Trophoblast cell (in vitro differentiated cells and primary cell): ENCODE data around the gene CNTN6.
A peak's percentile ranks its signal among the peaks of the same experiment; 100 is the strongest.

Experiments used
- DNase-seq, 2 donors: peaks; one replicate each; pipeline ENCODE4 v3.0.0-alpha.2; 2016
- H2AFZ ChIP-seq: 2 replicates; pipeline ENCODE4 v1.6.1; 2013; ENCODE audit warnings: low read length, moderate library complexity, mild to moderate bottlenecking; ENCODE audit not compliant: insufficient read depth, poor library complexity
- H2AK5ac ChIP-seq: 2 replicates; pipeline ENCODE4 v1.6.1; 2013; ENCODE audit warnings: mild to moderate bottlenecking, low read length
- H2BK120ac ChIP-seq: 2 replicates; pipeline ENCODE4 v1.6.1; 2013; ENCODE audit warnings: low read length, mild to moderate bottlenecking, moderate library complexity; ENCODE audit not compliant: insufficient read depth, poor library complexity
- H2BK12ac ChIP-seq: 2 replicates; pipeline ENCODE4 v1.6.1; 2013; ENCODE audit warnings: mild to moderate bottlenecking, low read length, moderate library complexity
- H2BK5ac ChIP-seq: 2 replicates; pipeline ENCODE4 v1.6.1; 2013; ENCODE audit warnings: low read length, low read depth, moderate library complexity, mild to moderate bottlenecking; ENCODE audit not compliant: poor library complexity
- H3K14ac ChIP-seq: 2 replicates; pipeline ENCODE4 v1.6.1; 2013; ENCODE audit warnings: mild to moderate bottlenecking, low read length
- H3K18ac ChIP-seq: 2 replicates; pipeline ENCODE4 v1.6.1; 2013; ENCODE audit warnings: mild to moderate bottlenecking, low read length
- H3K23ac ChIP-seq: 2 replicates; pipeline ENCODE4 v1.6.1; 2013; ENCODE audit warnings: low read length
- H3K27ac ChIP-seq: 2 replicates; pipeline ENCODE4 v1.5.1; 2013; ENCODE audit warnings: low read depth, mild to moderate bottlenecking, inconsistent platforms, low read length, moderate library complexity
- H3K27me3 ChIP-seq: 2 replicates; pipeline ENCODE4 v1.6.1; 2013; ENCODE audit warnings: inconsistent platforms, mild to moderate bottlenecking, low read length, moderate library complexity; ENCODE audit not compliant: insufficient read depth
- H3K36me3 ChIP-seq, 2 experiments: 1 replicate in 1 of 2; 2 replicates in 1 of 2; pipeline ENCODE4 v1.6.1; 2013; ENCODE audit warnings: low read length in 2 of 2, mild to moderate bottlenecking in 2 of 2, moderate library complexity in 1 of 2; ENCODE audit not compliant: insufficient read depth in 2 of 2, control insufficient read depth in 1 of 2
- H3K4ac ChIP-seq: 2 replicates; pipeline ENCODE4 v1.6.1; 2013; ENCODE audit warnings: low read depth, mild to moderate bottlenecking, low read length, moderate library complexity
- H3K4me1 ChIP-seq, 2 experiments: 1 replicate in 1 of 2; 2 replicates in 1 of 2; pipeline ENCODE4 v1.6.1; 2013; ENCODE audit warnings: low read length in 2 of 2, mild to moderate bottlenecking in 2 of 2, moderate library complexity in 1 of 2; ENCODE audit not compliant: insufficient read depth in 2 of 2, control insufficient read depth in 1 of 2
- H3K4me2 ChIP-seq: 2 replicates; pipeline ENCODE4 v1.6.1; 2013; ENCODE audit warnings: inconsistent platforms, mild to moderate bottlenecking, low read length, moderate library complexity
- H3K4me3 ChIP-seq: 2 replicates; pipeline ENCODE4 v1.5.1; 2013; ENCODE audit warnings: mild to moderate bottlenecking, low read depth, low read length, inconsistent platforms
- H3K79me1 ChIP-seq: one replicate; pipeline ENCODE4 v1.6.1; 2013; ENCODE audit warnings: low read length
- H3K79me2 ChIP-seq: 2 replicates; pipeline ENCODE4 v1.6.1; 2013; ENCODE audit warnings: low read length, mild to moderate bottlenecking; ENCODE audit not compliant: control insufficient read depth, insufficient read depth, poor library complexity
- H3K9ac ChIP-seq: 2 replicates; pipeline ENCODE4 v1.6.1; 2013; ENCODE audit warnings: mild to moderate bottlenecking, low read length
- H3K9me3 ChIP-seq: 2 replicates; pipeline ENCODE4 v1.6.1; 2013; ENCODE audit warnings: low read depth, mild to moderate bottlenecking, control low read depth, inconsistent platforms, low read length; ENCODE audit not compliant: insufficient read depth
- H4K12ac ChIP-seq: 2 replicates; pipeline ENCODE4 v1.6.1; 2013; ENCODE audit warnings: low read depth, mild to moderate bottlenecking, low read length, moderate library complexity
- H4K8ac ChIP-seq: 2 replicates; pipeline ENCODE4 v1.6.1; 2013; ENCODE audit warnings: low read depth, mild to moderate bottlenecking, low read length, moderate library complexity
- H4K91ac ChIP-seq: one replicate; pipeline ENCODE4 v1.6.1; 2013; ENCODE audit warnings: low read depth, mild to moderate bottlenecking, low read length, moderate library complexity
- WGBS: extraction: QIAGEN DNeasy Blood & Tissue Kit; methylation state at CpG from one replicate; pipeline ENCODE4 v1.1.7; 2013; ENCODE audit warnings: missing lambda C conversion rate; ENCODE audit not compliant: insufficient read length, insufficient coverage; ENCODE audit errors: extremely low coverage; 5-methylcytosine and 5-hydroxymethylcytosine counted together

The CNTN6 gene

DNA sequence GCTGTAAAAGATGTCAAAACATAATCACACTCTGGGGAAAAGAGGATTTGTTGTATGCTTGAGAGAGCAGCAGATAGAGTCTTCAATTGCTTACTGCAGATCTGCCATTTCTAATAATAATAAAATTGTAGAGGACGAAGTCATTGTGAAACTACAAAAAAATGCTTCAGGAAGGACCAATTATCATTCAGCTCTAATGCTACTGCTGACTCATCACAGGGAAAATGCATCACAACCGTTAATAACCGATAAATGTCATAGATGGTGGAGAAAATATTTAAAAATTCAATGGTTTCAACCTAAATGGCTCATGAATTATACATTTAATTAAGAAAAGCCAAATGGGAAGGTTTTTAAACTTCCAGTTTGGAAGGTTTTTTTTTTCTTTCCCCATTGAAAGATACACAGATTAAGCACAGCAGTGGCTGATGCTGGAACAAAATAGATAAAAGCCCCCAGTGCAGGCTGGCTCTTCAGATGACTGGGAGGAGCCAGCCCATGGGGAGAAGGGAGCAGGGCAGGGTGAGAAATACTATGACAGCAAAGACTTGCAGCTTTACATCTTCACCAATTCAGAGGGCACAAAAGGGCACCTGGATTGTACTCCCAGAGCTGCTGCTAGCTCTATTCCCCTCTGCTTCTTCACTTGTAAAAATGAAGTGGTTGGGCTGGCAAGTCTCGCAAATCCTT lies 196.1 kb downstream of the CNTN6 start:
- DNase-seq, result no peak
- no peak overlapping the region for H3K4ac ChIP-seq
- H3K27me3 ChIP-seq, result no peaks in the 10 kb centered on the region
- H3K9ac ChIP-seq, result no peak overlapping the region
- no peak overlapping the region for H3K23ac ChIP-seq
- H2BK120ac ChIP-seq, result no peak overlapping the region
- H3K14ac ChIP-seq, result no peak overlapping the region
- no peak overlapping the region for H4K91ac ChIP-seq
- H4K12ac ChIP-seq, result no peak overlapping the region
- no peak overlapping the region for H3K4me3 ChIP-seq
- H3K79me2 ChIP-seq, result no peaks in the 10 kb centered on the region
- H3K79me1 ChIP-seq, result no peaks in the 10 kb centered on the region
- no peak overlapping the region for H2AFZ ChIP-seq
- no peak overlapping the region for H3K4me2 ChIP-seq
- H3K4me1 ChIP-seq, result no peaks in the 10 kb centered on the region
- H3K9me3 ChIP-seq, result no peaks in the 10 kb centered on the region
- no peak overlapping the region for H3K27ac ChIP-seq
- no CpG with 5 or more reads among the region's 4 CpGs for WGBS
- no peak overlapping the region for H3K18ac ChIP-seq
- no peak overlapping the region for H4K8ac ChIP-seq
- H3K36me3 ChIP-seq, result no peaks in the 10 kb centered on the region
- H2BK12ac ChIP-seq, result no peak overlapping the region
- no peak overlapping the region for H2BK5ac ChIP-seq
- H2AK5ac ChIP-seq, result no peak overlapping the region

DNA sequence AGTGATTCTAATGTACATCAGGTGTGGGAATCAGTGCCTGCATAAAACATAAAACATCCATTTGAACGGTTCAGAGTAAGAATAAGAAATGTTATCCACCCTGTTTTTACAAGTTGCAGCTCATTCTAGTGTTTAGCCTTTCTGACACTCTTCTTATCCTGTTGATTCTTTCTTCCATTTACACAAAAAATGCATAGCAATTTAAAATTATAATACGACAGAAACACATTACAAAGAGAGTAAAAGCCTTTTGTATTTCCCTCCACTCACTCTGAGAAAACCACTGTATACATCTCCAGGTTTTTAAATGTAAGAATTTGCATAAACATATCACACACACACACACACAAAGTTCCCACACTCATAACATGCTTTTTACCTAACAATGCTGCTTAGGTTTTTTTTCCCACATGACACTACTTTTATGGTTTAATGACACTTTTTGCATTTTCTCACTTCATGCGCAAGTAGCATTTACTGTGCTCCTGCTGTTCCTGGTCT lies 199.8 kb downstream of the CNTN6 start:
- H3K27me3 ChIP-seq, result no peaks in the 10 kb centered on the region
- H3K4ac ChIP-seq, result no peak overlapping the region
- H3K27ac ChIP-seq, result no peak overlapping the region
- H3K79me1 ChIP-seq, result no peaks in the 10 kb centered on the region
- H4K8ac ChIP-seq, result no peak overlapping the region
- H4K91ac ChIP-seq, result no peak overlapping the region
- no peak overlapping the region for H3K4me2 ChIP-seq
- no peak overlapping the region for H2AFZ ChIP-seq
- no peak overlapping the region for H4K12ac ChIP-seq
- no peak overlapping the region for H3K14ac ChIP-seq
- H3K23ac ChIP-seq, result no peak overlapping the region
- H3K36me3 ChIP-seq, result no peaks in the 10 kb centered on the region
- no peak overlapping the region for H3K9ac ChIP-seq
- H2AK5ac ChIP-seq, result no peak overlapping the region
- H3K18ac ChIP-seq, result no peak overlapping the region
- H2BK5ac ChIP-seq, result no peak overlapping the region
- no peak overlapping the region for H3K4me3 ChIP-seq
- WGBS, result no CpG with 5 or more reads among the region's 3 CpGs
- no peak for DNase-seq
- H3K9me3 ChIP-seq, result no peaks in the 10 kb centered on the region
- H3K4me1 ChIP-seq, result no peaks in the 10 kb centered on the region
- no peak overlapping the region for H2BK120ac ChIP-seq
- no peaks in the 10 kb centered on the region for H3K79me2 ChIP-seq
- no peak overlapping the region for H2BK12ac ChIP-seq

GRCh38 chr3:1294586-1294985 lies 201.8 kb downstream of the CNTN6 start:
- H2AK5ac ChIP-seq, result no peak overlapping the region
- H4K8ac ChIP-seq, result no peak overlapping the region
- no peaks in the 10 kb centered on the region for H3K27me3 ChIP-seq
- H3K23ac ChIP-seq, result no peak overlapping the region
- no peaks in the 10 kb centered on the region for H3K9me3 ChIP-seq
- no peaks in the 10 kb centered on the region for H3K36me3 ChIP-seq
- no CpG with 5 or more reads among the region's 5 CpGs for WGBS
- H3K79me2 ChIP-seq, result no peaks in the 10 kb centered on the region
- no peaks in the 10 kb centered on the region for H3K79me1 ChIP-seq
- H3K27ac ChIP-seq, result no peak overlapping the region
- peak in 1 of 2 donors; percentile 12 for DNase-seq
- no peak overlapping the region for H3K14ac ChIP-seq
- no peak overlapping the region for H4K91ac ChIP-seq
- H2BK12ac ChIP-seq, result no peak overlapping the region
- no peak overlapping the region for H2BK120ac ChIP-seq
- H3K18ac ChIP-seq, result no peak overlapping the region
- no peak overlapping the region for H3K9ac ChIP-seq
- no peak overlapping the region for H2AFZ ChIP-seq
- H3K4me1 ChIP-seq, result no peaks in the 10 kb centered on the region
- no peak overlapping the region for H3K4ac ChIP-seq
- no peak overlapping the region for H3K4me3 ChIP-seq
- no peak overlapping the region for H4K12ac ChIP-seq
- H3K4me2 ChIP-seq, result no peak overlapping the region
- H2BK5ac ChIP-seq, result no peak overlapping the region

- no CpG with 5 or more reads among the region's 6 CpGs for WGBS
- Histone ChIP-seq H4K12ac (no peak overlapping the region), H3K14ac (no peak overlapping the region)
These were observed 225.6 kb downstream of the CNTN6 start for GRCh38 chr3:1318296-1319005.

More at GRCh38 chr3:1318296-1319005, 225.6 kb downstream of the CNTN6 start:
- H2BK12ac ChIP-seq, result no peak overlapping the region
- no peak overlapping the region for H3K18ac ChIP-seq
- no peak overlapping the region for H3K4ac ChIP-seq
- H4K8ac ChIP-seq, result no peak overlapping the region
- no peak overlapping the region for H3K9ac ChIP-seq
- H2BK120ac ChIP-seq, result no peak overlapping the region
- H3K23ac ChIP-seq, result no peak overlapping the region
- no peaks in the 10 kb centered on the region for H3K27me3 ChIP-seq
- no peaks in the 10 kb centered on the region for H3K36me3 ChIP-seq
- H3K9me3 ChIP-seq, result no peaks in the 10 kb centered on the region
- no peak overlapping the region for H2BK5ac ChIP-seq
- no peak overlapping the region for H2AK5ac ChIP-seq
- H3K79me1 ChIP-seq, result no peaks in the 10 kb centered on the region
- no peak overlapping the region for H3K4me3 ChIP-seq
- H3K4me2 ChIP-seq, result no peak overlapping the region
- no peaks in the 10 kb centered on the region for H3K4me1 ChIP-seq
- no peak overlapping the region for H2AFZ ChIP-seq
- no peaks in the 10 kb centered on the region for H3K79me2 ChIP-seq
- DNase-seq, result no peak
- H3K27ac ChIP-seq, result no peak overlapping the region
- H4K91ac ChIP-seq, result no peak overlapping the region
